Islet of Langerhans (tissue), 1 donor: ENCODE measurements around the gene CNPPD1.

ENCODE experiments used
- FAIRE-seq: peaks from one replicate; lab custom pipeline; 2011; peaks lifted over from hg19 to GRCh38; lab: Jason Lieb, UNC

Gene CNPPD1

DNA sequence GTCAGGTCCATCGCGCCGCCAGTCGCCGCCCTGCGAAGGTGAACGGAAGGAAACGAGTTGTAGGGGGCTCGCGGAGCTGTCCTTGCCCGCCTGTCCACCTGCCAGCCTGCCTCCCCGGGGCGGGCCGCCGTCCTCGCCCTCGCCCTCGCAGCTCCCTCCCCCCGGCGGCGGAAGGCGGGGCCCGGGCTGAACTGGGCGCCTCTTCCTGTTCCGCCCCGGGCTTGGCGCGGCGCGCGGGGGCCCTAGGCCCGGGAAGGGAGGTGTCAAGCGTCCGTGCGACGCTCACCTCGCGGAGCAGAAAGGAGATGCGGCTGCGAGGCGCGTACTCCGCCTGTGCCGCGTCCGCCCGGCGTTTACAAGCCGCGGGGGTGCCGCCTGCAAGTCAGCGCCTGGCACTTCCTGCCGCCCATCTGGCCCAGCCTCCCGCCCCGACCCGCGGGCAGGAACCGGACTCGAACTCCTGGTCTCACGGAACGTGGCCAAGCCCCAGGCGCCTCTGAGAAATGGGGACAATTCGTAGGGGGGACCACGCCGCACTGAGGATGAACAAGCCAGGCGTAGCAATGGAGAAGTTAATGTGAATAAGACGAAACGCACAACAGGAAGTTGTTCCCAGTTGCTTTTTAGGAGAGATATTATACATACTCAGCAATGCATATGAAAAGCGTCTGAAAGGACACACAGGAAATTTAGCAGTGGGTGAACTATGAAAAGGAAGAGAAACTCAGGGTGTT, at the start of gene CNPPD1:
Gene CNPPD1 (minus strand): TSS at position 108 of the 734 bp plus-strand sequence. CDS start 97 bp downstream, at position 11.
- no peak for FAIRE-seq

DNA sequence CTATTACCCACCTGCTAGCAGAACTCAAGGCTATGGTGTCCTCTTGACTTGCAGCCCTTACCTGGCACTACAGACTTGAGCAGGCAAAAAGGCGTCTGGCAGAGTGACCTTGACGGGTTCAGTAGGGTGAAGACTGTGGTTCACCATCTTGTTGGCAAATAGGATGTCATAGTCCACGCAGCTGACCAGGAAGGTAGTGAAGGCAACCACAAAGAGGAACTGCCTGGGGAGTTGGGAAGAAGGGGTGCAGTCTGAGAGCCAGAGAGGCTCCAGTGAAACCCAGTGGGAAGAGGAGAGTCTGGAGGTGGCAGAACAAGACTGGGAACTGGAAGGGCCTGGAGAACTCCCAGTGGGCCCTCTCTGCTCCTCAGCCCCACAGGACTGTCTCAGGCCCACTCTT, 48.6 kb upstream of the CNPPD1 start:
- no peak for FAIRE-seq

DNA sequence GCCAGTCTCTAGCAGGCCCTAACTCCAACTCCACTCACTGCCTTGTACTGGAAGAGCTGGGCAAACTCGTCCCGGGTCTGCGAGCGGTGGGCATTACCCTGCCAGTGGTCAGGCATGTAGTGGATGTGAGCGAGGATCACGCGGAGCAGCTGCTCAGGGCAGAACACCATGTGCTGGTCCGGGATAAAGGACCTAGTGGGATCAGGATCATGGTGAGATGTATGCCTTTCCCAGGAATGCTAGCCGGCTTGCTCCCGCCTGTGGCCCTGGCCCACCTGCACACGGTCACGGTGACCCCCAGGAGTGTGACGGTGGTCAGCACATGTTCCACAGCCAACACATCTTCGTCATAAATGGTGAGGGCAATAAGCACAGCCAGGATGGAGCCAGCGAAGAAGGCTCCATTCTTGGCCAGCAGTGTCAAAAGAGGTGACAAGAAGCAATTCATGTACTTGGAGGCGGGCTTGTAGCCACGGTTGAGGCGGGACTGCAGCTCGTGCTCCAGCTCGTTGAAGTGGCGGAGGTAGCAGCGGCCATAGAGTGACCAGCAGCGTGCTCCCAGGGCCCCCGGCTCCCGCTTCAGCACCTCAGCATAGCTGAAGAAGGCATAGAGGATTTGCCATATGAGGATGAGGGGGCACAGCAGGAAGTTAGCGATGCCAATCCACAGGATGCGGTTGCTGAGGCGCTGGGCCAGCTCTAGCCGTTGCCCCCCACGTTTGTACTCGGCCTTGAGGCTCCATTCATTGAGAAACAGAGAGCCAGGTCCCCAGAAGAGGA, 47.3 kb upstream of the CNPPD1 start:
- FAIRE-seq, result no peak

DNA sequence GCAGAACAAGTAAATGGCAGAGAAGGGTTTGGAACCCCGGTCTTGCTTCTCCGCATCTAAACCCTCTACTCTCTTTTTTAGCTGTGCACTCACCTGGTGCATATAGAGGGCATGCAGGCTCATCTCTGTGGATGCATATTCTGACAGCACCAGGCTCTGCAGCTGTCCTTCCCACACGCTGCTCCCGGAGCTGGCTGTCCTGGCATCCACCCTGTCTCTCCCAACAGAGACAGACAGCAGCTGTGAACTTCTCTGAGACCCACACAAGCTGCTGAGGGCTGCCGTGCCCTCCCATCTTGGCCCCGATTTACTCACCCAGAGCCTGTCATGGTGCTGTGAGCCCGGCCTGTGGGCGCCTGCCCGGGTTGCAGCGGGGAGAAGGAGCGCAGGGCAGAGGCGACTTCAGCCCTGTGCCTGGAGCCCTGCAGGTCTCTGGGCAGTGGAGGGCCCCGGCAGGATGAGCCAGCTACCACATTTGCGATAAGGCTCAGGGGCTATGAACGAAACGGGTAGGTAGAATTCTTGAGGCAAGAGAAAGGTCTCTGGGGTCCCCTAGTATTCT, 45.3 kb upstream of the CNPPD1 start:
- FAIRE-seq, result no peak

DNA sequence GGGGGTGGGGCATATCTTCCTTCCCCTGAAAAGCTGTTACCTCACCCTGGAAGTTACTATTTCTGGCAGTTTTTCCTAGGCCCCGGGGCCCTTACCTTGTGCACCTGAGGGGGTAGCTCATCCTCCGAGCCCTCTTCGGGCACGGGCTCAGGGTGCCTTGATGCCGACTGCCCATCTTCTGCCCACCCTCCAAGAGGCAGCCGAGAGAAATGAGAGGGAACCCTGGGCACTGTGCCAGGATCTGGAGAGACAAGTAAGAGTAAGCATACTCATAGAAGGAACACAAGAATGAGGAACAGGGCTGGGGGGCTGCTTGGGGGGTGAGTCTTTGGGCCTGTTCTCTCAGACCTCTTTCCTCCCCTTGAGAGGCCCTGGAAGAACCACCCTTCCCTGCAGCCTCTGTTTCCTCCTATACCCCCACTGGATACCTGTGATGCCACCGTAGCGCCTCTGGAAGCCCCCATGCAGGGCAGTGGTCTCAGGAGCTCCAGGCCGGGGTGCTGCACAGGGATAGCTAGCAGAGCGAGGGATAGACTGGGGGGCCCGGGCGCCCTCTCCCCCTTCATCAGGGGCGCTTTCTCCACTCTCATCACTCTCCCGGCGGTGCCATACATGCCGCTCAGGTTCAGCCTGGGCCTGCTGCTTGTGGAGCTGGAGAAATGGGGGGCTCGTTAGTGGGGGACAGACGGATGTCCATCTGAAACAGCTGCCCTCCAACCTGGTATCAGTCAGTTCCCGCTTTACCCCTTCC, 44.1 kb upstream of the CNPPD1 start:
- FAIRE-seq, result no peak

DNA sequence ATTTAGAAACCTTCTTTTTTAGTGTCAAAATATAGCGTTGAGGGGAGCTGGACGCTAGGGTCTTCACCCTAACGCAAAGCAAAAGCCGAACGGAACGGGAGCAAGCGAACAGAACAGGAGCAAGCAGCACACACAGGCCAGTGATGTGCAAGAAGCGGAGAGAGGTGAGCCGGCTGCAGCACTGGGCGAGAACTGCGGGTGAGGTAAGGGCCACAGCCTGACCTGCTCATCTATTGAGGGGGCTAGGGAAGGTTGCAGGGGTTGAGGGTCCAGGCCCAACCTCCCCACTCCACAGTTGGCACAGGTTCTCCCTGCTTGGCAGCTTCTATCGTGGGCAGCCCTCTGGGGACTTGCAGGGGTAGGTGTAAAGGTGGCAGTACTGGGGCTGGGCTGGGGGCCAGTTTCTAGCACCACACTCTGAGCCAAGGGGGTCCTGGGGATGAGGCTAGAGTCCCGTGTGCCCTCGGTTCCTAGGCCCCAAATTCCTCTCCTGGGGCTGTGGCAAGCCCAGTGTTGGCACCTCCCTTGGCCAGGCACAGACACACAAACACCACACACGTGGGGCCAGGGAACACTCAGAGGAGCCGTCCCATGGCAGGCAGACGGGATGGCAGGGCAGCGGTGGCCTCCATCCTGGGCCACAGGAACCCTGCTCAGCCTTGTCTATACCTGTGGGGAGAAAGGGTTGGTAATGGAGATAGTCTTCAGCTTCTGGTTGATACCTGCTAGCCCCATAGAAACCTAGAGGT, 43.2 kb upstream of the CNPPD1 start:
- FAIRE-seq, result no peak

DNA sequence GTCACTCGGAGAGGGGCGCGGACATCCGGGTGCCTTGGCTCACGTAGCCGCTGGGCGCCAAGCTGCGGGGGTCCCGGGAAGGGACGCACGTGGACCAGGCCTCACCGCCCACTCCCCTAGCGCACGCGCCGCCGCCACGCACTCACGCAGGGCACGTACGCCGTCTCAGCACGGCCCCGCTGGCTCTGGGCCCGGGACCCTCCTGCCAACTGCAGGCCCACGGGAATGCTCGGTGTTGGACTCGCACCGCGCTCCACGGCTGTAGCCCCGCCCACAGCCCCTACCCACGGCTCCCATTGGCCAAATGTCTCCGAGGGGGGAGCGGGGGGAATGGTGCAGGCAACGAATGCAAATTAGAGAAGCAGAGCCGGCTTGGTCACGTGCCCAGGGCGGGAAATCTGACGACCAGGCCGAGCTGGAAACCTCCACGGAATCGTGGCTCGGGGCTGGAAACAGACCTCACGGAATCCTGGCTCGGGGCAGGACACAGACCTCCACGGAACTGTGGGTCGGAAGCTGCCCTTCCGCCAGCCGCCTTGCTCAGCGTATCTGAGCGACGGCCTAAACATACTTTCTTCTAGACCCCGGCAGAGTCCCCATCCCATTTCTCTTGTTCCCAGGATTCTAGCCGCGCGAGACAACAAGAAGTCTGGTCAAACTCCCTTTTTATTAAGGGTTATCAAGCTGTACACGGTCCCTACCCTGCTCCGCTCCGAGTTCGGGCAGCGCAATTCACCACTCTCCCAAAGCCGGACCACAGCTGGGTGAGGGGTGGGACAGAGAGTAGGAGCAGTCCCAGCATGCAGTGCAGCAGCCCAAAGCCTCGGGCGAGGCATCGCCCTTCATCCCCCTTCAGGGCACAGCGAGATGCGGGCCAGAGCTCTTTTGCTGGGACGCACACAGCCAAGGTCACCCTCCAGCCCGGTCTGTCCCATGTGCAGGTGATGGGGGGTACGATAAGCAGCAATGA, 42.3 kb upstream of the CNPPD1 start, which contains the start of gene ABCB6:
Gene ABCB6 (minus strand): TSS at position 227 of the 970 bp plus-strand sequence. CDS start 285 bp downstream, outside the sequence.
- peak; percentile 51 for FAIRE-seq

DNA sequence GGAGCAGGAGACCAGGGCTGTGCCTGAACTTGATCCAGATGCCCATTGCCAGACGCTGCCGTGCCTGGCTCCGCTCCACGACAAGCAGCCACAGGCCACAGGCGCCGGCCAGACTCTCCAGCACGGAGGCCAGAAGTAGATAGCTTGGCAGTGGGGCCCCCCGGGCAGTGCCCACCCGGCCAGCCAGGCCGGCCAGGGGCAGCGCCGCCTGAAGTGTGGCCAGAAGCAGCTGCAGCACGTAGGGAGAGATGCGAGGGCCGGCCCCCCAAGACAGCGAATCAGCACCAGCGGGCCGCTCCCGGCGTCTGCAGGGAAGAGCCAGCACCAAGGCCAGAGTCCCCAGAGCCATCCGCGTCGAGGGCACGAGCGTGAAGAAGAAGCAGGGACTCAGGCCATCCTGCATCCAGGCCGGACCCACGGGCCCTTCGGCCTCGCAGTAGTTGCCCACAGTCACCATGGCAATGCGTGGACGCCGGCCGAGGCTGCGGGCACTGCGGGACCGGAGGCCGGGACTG, 41.5 kb upstream of the CNPPD1 start:
- FAIRE-seq, result no peak

DNA sequence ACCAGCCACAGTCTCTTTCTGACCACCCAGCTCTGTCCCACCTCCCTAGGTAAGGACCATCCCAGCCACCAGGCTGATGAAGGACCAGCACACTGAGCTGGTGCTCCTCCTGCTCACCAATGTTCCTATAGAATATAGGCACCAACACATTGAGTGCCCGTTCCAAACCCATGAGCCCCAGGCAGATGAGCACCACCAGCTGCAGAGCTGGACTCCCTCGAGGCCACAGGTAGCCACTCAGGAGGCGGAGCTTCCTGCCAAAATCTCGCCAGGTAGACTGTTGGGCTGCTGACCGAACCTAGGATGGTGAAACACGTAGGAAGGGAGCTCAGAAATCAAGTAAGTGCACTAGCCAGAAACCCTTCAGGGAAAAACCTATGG, 39.8 kb upstream of the CNPPD1 start:
- FAIRE-seq, result no peak

DNA sequence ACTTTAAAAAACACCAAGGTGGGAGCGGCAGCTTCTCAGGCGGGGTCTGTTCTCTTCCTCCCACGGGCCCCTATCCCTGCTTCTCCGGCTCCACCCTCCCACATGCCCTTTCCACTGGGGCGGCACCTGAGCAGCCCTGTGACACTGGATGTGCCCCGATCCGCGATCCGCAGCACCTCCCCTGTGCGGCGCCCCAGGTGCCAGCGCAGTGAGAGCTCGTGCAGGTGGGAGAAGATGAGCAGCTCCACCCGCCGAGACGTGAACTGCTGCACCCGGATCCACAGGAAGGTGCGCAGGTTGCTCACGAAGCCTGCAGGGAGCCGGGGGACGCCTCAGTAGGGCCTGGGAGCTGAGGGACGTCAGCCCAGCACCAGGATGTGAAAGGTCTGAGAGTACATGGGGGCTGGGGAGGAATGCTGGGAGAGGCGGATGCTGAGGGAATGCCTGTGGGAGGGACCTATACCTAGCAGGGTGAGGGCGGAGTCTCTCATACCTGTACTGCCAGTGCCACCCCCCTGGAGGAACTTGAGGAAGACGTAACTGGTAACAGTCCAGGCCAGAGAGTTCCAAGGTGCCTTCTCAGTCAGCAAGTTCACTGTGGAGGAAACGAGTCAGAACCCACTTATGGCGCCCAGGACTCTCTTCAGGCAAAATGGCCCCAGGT, 39.3 kb upstream of the CNPPD1 start:
- no peak for FAIRE-seq

DNA sequence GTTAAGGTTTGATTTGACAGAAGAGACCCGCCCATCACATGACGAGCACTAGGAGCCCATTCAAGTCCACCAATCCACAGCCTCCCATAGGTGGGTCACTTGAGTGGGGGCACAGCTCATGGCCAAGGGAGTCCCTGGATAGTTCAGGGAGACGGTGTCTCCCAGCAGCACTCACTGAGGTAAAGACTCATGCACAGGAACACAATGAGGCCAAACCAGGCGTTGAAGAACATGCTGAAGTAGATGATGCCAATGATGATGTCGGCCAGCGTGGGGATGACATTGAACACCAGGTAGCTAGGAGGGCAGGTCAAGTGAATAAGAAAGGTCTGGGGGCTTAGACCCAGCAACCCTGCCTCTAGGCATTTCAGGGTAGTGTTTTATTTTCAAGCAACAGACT, 38.1 kb upstream of the CNPPD1 start:
- FAIRE-seq, result no peak

DNA sequence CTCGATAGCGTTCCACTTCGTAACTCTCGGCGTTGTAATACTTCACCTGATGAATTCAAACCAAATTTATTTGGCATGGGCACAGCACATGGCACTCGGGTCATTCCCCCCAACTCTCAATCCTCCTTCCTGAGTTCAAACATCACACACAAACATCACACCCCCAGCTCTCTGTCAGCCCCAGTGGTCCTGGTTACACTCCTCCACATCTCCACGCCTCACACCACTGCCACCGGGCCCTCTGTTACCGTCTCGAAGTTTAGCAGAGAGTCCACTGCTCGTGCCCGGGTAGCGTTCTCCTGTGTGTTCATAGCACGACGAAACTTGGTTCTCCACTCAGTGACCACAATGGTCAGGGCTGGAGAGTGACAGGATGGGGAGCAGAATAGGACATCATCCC, 37.4 kb upstream of the CNPPD1 start:
- no peak for FAIRE-seq

DNA sequence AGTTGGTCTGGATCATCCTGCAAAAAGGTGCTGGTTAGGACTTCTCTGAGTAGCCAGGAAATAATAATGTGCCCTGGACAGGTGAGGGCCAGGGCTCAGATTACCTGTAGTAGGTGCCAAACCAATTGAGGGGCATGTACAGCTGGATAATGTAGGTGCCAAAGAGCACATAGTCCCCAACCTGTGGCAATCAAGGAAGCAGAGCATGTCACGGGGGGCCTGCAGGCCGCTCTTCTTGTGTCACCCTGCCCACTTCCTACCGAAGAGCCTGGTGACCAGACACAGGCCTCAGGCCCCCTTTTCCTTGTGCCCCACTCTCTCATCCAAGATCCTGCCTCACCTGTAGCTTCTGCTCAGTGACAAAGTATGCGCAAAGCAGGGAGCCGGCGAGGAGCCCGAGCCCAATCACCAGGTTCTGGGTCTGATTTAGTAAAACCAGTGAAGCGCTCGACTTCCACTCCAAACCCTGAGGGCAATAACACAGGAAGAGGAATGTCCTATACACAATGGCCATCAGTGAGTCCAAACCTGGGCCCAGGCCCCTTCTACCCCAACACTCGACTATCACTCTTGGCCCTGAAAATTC, 36.9 kb upstream of the CNPPD1 start:
- no peak for FAIRE-seq

DNA sequence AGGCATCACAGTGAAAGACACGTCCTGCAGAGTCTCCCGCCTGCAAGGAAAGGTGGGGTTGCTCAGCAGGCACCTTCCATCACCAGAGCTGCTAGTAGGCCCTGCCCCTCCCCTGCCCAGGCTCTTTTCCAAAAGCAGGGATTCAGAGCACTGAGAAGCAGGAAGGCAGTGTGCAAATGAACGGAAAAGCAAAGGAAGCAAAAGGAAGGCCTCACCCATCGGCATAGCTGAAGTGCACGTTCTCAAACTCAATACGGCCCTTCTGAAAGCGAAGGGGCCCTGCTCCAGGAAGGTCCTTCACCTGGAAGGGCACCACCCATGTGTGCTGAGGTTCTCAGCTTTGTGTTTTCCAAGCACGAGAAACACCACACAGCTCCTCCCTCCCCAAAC, 36.3 kb upstream of the CNPPD1 start:
- no peak for FAIRE-seq

DNA sequence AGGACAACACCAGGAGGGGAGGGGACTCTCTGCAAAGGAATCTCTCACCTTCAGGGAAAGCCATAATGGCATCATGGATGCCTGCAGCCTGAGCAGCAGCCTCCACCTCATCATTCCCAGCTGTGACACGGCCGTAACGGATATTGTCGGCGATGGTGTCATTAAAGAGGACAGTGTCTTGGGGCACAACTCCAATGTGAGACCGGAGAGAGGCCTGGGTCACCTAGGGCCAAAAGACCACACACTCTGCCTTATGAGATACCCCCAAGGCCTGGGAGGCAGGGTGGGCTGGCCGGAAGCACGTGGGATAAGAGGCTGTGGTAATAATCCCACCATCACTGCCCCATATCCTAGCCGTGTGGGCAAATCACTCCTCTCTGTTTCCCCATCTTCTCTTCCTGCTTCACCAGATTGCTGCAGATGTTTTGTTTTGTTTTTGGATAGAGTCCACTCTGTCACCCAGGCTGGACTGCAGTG, 34.2 kb upstream of the CNPPD1 start:
- FAIRE-seq, result no peak

DNA sequence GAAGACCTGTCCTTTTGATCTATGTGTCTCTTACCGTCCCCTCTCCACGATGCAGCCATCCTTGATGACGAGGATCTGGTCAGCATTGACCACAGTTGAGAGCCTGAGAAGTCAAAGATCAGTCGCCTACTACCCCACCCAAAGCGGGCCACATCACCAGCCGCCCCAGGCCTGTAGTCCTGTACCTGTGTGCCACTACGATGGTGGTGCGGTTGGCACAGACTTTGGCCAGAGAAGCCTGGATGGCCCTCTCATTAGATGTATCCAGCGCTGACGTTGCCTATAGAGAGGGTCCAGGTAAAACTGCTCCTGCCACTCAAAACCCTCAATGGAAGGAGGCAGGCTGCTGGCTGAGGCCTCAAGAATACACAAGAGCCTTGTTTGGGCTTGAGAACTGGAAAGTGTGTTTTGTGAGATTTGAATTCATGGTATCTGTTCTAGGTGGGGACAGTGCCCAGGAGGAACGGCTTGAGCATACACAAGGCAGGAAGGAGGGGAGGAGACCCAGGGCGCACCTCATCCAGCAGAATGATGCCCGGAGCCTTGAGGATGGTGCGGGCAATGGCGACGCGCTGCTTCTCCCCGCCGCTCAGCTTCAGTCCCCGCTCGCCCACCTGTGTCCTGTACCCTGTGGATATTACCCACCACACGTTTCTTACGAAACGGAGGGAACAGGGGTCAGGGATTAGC, 33.6 kb upstream of the CNPPD1 start:
- FAIRE-seq, result no peak

DNA sequence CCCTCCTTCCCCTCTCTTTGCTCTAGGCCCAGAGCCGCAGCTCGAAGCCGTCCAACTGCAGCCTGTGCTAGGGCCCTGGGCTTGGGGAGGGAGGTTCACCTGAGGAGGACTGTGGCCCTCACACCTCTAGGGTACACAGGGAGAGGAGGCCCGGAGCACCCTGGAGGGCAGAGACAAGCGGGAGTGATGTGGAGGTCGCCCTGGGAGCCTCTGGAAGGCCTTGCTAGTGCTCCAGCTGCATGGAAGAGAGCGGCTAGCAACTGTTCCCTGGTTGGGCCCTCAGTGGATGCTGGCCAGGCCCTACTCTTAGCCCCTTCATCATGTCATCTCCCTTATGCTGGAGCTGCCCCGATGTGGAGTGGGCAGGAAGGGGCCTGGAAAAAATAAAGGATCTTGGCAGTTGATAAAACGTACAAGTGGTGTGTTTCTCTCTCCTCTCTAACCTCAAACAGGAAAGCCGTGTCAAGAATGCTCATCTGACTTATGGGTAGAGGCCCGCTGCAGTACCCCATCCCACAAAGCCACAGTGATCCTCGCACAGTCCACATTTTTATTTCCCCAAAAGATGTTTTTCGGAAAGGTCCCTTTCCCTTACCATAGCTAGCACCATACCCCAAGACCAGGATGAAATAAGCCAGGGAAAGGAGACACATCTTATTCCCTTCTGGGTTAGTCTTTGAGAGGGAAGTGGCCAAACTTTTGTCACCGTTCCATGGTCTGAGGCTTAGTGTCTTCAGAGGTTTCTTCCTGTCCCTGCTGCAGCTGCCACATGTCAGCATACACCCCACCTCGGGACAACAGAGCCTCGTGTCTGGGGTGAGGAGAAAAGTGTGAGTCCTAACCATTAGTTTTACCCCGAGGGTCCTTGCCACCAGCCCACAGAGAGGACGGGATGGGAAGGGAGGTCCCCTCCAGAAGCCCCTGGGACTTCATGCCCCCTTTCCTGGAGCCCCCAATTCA, 32.8 kb upstream of the CNPPD1 start:
- FAIRE-seq, result no peak
